WERI-Rb-1 (cell line): ENCODE data around the gene SLC52A3.

Experiments
- DNase-seq: peaks from one replicate; pipeline ENCODE4 v3.0.0-alpha.2; 2020
- H3K27ac ChIP-seq: fragments of 250-450 bp; sonication (Bioruptor Pico); 2 replicates; pipeline ENCODE4 v1.5.1; 2020; ENCODE audit warnings: mild to moderate bottlenecking, moderate library complexity
- H3K27me3 ChIP-seq: fragments of 250-450 bp; sonication (Bioruptor Pico); 2 replicates; pipeline ENCODE4 v1.5.1; 2021; ENCODE audit warnings: mild to moderate bottlenecking, low read depth, moderate library complexity; ENCODE audit not compliant: insufficient read depth, severe bottlenecking
- H3K36me3 ChIP-seq: fragments of 250-450 bp; sonication (Bioruptor Pico); 2 replicates; pipeline ENCODE4 v1.5.1; 2020; ENCODE audit warnings: mild to moderate bottlenecking, moderate library complexity
- H3K4me3 ChIP-seq: 2 replicates; pipeline ENCODE4 v1.5.1; 2011; ENCODE audit warnings: low read depth, mild to moderate bottlenecking, control low read depth, low read length
- H3K9me3 ChIP-seq: fragments of 250-450 bp; sonication (Bioruptor Pico); 2 replicates; pipeline ENCODE4 v1.5.1; 2021; ENCODE audit warnings: mild to moderate bottlenecking, moderate library complexity; ENCODE audit not compliant: severe bottlenecking
- TF ChIP-seq, protein P1 (sequence below): IDR thresholded peaks from 2 replicates; pipeline ENCODE4 v1.5.1; 2011; ENCODE audit warnings: low read depth, mild to moderate bottlenecking, control low read depth, inconsistent platforms, low read length

Gene SLC52A3

DNA sequence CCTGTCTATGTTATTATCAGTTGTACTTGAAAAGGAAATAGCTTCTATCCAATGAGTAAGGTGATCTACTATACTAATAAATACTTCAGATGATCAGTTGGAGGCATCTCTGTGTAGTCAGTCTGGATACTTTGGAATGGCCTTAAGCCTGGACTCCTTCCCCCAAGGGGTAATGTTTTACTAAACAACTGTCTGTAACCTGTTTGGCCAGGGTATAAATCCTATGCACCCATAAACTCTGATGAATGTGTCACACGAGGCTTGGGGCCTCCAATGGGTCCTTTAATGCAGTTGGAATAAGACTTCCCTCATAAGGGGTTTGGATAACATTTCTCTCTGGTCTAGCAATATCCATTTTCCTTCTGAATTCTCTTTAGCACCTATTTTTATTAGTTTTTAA lies 19.5 kb upstream of the SLC52A3 start:
- no peak overlapping the region for H3K4me3 ChIP-seq

DNA sequence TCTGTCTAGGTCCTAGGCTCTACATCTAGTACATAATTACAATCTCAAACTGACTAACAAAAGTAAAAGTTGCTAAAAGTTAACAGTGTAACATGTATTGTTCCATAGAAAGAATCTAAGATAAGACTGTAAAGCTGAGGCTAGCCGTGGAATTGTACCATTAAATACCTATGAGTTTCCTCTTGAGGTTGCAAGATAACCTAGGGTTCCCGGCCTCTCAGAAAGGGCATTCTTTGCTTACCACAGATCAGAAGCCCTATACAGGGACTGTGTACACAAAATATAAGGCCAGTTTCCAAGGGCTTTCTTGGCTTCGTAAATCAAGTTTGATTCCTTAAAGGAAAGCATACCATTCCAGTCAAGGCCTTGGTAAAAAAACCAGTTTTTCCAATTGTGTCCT lies 11.5 kb upstream of the SLC52A3 start:
- no peak overlapping the region for H3K4me3 ChIP-seq
- TF ChIP-seq, protein P1, sequence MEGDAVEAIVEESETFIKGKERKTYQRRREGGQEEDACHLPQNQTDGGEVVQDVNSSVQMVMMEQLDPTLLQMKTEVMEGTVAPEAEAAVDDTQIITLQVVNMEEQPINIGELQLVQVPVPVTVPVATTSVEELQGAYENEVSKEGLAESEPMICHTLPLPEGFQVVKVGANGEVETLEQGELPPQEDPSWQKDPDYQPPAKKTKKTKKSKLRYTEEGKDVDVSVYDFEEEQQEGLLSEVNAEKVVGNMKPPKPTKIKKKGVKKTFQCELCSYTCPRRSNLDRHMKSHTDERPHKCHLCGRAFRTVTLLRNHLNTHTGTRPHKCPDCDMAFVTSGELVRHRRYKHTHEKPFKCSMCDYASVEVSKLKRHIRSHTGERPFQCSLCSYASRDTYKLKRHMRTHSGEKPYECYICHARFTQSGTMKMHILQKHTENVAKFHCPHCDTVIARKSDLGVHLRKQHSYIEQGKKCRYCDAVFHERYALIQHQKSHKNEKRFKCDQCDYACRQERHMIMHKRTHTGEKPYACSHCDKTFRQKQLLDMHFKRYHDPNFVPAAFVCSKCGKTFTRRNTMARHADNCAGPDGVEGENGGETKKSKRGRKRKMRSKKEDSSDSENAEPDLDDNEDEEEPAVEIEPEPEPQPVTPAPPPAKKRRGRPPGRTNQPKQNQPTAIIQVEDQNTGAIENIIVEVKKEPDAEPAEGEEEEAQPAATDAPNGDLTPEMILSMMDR: no peak
- H3K27me3 ChIP-seq: no peaks in the 10 kb centered on the region
- no peak overlapping the region for H3K27ac ChIP-seq
- DNase-seq: no peak
- peaks cover 9% of the 10 kb centered on the region for H3K9me3 ChIP-seq
- no peaks in the 10 kb centered on the region for H3K36me3 ChIP-seq

More for the DNA sequence above, 19.5 kb upstream of the SLC52A3 start:
- DNase-seq: no peak
- H3K9me3 ChIP-seq: peaks cover 11% of the 10 kb centered on the region
- H3K27me3 ChIP-seq: no peaks in the 10 kb centered on the region
- TF ChIP-seq, protein P1: no peak
- no peak overlapping the region for H3K27ac ChIP-seq
- no peaks in the 10 kb centered on the region for H3K36me3 ChIP-seq

DNA sequence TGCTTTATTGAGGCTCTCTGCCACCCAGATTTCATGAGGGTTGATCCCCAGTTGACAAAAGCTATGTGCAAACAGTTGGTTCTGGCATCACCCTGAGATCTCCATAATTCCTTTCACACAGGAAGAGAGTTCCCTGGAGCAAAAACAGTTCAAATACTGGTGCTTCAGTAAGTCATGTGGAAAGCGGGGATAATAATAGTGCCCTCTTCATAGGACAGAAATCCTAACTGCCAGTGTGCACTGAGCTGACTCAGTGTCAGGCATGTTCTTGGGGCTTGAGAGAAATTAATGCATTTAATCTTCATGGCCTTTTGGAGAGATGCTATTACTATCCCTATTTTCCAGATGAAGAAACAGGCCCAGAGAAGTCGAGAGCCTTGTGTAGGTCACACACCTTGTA lies 7.9 kb upstream of the SLC52A3 start:
- DNase-seq: no peak
- H3K27me3 ChIP-seq: no peaks in the 10 kb centered on the region
- TF ChIP-seq, protein P1: no peak
- H3K27ac ChIP-seq: no peak overlapping the region
- H3K36me3 ChIP-seq: no peaks in the 10 kb centered on the region
- no peak overlapping the region for H3K4me3 ChIP-seq
- no peaks in the 10 kb centered on the region for H3K9me3 ChIP-seq

DNA sequence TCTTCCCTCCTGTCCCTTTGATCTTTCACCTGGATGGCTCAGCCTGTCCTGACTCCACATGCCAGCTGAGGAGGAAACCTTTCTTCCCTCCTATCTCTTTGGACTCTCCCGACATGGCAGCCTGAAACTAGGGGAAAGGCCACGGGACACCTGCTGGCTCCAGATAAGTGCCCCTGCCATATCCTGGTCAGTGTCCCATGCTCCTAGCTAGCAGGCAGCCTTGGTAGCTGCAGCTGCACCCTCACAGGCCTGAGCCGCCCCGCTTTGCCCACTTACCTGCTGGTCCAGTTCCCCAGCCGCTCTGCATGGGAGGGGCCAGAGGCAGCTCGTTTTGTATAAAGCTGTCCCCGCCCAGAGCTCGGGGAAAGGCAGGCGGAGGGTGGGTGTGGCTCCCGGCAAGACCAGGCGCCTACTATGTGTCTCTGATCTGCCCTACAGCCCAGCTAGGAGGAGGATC lies 7.4 kb upstream of the SLC52A3 start:
- H3K27me3 ChIP-seq: no peaks in the 10 kb centered on the region
- no peak overlapping the region for H3K4me3 ChIP-seq
- DNase-seq: no peak
- H3K36me3 ChIP-seq: no peaks in the 10 kb centered on the region
- peaks cover 3% of the 10 kb centered on the region for H3K9me3 ChIP-seq
- TF ChIP-seq, protein P1: no peak
- no peak overlapping the region for H3K27ac ChIP-seq

DNA sequence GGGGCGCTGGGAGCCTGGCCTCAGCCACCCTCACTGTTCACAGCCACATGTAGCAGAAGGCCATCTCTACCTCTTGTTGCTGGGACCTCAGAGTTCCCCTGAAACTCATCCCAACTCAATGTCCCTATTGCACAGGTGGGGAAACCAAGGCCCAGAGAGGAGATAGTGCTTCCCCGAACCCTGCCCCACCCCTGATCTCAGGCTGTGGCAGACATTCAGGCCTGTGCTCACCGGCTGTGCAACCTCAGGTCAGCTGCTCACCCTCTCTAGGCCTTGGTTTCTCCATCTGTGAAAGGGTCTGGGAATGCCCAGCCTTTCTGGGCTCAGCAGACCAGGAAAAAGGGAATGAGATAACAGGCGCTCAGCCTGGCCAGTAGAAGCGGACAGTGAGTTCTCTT lies 6.4 kb upstream of the SLC52A3 start:
- no peak for DNase-seq
- Histone ChIP-seq H3K4me3 (no peak overlapping the region), H3K27ac (no peak overlapping the region), H3K36me3 (no peaks in the 10 kb centered on the region), H3K27me3 (no peaks in the 10 kb centered on the region), H3K9me3 (peaks cover 5% of the 10 kb centered on the region)
- TF ChIP-seq, protein P1: no peak

DNA sequence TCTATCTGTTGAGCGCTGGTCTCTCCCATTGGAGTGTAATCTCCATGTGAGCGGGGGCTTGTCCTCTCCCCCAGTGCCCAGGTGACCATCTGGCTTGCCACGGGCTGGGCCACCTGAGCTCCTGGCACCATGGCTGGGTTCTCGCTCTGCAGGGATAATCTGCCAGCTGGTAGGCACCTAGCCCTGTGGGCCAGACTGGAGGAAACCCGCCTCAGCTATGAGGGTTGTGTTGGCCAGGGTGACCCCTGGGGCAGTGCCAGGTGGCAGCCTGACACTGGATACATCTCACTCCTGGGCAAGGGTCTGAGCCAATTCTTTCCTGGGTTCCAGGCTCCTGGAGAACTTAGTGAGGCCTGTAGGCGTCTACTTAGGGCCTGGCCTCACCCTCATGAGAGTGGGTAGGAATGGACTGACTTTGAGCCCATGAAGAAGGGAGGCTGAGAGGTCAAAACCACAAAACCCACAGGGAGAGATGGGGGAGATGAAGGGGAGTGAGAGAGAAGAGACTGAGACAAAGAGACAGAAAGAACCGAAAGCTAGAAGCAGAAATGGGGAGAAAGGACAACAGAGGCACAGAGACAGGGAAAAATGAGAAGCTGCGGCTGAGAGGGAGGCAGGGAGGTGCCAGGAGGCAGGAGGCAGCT lies 5.8 kb upstream of the SLC52A3 start:
- H3K4me3 ChIP-seq: no peak overlapping the region
- no peaks in the 10 kb centered on the region for H3K27me3 ChIP-seq
- no peak overlapping the region for H3K27ac ChIP-seq
- H3K36me3 ChIP-seq: no peaks in the 10 kb centered on the region
- H3K9me3 ChIP-seq: peaks cover 5% of the 10 kb centered on the region
- TF ChIP-seq, protein P1: no peak
- no peak for DNase-seq
